ENCODE results near the gene ANTXR1.

Gene ANTXR1

DNA sequence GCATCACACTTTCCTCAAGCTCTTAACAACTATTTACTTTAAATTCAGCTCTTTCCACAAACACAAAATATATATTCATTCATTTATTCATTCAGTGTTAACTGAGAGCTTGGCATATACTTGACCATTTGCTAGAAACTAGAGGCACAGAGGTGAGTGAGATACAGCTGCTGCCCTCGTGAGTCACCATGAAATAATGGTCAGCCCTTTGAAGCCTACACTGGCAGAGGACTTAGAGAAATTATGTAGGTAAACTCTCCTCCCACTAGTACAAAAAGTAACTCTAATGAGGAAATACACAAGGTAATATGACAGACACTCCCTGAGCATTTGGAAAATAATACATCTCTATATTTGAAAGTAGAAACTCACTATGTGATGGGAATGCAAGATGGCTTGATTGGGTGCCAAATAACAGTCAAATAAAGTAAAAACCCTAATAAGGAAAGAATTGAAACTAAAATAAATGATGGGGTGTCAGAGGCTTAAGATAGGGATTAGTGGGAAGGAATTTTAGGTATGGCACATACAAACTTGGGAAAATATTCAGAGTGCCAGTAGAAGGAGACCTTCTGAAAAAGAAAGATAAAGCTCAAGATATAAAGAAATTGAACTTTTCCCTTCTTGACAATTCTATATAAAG lies 61.1 kb downstream of the ANTXR1 start:
- no peak for DNase-seq (ENCODE audit: low spot score)

- no peak for DNase-seq (ENCODE audit: low spot score)
Observed at GRCh38 chr2:69074918-69075317, 61.9 kb downstream of the ANTXR1 start.

DNA sequence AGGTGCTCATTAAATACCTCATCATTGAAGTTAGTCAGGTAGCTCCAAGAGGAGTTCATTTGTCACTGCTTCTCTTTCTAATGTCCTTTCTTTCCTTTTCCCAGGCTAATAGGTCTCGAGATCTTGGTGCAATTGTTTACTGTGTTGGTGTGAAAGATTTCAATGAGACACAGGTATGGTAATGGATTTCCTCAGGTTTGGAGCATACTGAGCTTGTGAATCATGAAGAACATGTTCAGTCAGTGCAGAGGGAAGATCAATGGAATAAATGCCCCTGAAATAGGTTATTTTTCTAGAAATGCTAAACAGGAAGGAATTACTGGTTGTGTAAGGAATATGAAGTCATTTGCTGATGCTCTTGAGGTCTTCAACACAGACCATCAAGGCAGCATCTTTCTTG lies 62.5 kb downstream of the ANTXR1 start:
- DNase-seq (ENCODE audit: low spot score), result no peak

DNA sequence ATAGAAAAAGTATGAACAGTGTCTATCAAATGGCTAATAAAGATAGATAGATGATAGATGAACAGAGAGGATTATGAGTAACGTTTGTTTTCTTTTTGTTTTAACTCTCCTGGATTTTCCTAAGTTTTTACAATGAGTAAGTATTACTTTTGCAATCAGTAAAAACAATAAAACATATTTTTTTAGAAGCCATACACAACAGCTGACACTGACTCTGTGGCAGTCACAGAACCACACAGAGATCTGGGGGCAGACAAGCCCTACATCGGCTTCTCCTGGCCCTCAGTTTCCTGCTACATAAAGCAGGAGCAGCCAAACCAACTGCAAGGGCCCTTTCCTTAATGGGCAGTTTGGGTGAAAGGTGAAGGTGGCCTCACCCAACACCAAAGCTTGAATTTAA lies 63.6 kb downstream of the ANTXR1 start:
- no peak for DNase-seq (ENCODE audit: low spot score)

DNA sequence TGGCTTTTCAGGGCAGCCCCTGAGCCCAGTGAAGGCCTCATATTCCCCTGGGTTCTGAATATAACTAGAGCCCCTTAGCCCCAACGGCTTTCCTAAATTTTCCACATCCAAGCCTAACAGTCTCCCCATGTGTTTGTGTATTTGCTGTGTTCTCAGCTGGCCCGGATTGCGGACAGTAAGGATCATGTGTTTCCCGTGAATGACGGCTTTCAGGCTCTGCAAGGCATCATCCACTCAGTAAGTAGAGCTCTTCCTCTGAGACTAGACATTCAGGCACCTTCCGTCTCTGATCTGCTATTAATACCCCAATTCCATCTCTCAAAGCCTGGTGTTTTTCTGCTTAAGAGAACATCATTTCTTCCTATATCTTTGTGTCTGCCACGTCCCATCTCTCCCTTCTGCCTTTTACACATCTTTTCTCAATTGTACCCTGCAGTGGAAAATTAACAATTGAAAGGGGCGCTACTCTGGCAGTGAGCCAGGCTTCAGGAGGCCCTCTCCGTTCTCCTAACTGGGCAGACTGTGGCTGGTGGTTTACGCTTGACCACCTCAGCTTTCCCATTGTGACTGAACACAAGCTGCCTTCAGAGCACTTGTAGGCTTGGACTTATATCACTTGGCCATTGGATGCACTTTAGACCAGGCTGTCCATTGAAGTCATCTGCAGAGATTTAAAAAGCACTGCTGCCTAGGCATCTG lies 64.4 kb downstream of the ANTXR1 start:
- no peak for DNase-seq (ENCODE audit: low spot score)

DNA sequence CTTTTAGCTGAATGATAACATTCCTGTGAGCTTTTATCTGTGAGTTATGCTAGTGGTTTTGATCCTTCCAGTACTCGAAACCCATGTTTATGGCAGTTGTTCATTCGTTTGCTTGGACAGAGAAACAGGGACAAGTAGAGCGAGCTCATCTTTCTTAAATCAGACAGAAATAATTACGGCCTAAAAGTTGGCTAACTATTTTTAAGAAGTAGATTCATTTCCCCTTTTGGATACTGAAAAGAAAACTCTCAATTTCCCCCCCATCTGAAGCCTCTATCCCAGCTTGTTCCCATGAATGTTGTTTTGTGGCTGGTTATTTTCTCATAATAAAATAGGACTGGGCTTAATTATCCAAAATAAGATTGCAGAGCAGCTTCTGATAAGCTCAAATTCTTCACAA lies 67.1 kb downstream of the ANTXR1 start:
- no peak for DNase-seq (ENCODE audit: low spot score)

- no peak for DNase-seq (ENCODE audit: low spot score)
Observed at GRCh38 chr2:69081001-69081580, 68.1 kb downstream of the ANTXR1 start.

DNA sequence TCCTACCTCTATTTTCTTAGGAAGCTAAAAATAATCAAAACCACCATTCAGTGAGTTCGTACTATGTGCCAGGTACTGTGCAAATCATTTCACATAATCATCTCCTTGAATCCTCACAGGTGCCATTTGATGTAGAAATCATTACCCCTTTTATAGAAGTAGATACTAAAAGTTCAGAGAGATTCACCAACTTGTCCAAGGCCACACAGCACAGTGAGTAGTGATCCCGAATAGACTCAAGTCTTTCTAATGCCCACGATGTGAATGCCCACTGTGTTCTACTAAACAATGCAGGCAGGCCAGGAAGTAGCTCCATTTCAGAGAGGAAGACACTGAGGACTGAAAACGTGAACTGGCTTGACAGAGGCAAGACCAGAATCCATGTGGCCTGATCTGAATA lies 68.8 kb downstream of the ANTXR1 start:
- no peak for DNase-seq (ENCODE audit: low spot score)

DNA sequence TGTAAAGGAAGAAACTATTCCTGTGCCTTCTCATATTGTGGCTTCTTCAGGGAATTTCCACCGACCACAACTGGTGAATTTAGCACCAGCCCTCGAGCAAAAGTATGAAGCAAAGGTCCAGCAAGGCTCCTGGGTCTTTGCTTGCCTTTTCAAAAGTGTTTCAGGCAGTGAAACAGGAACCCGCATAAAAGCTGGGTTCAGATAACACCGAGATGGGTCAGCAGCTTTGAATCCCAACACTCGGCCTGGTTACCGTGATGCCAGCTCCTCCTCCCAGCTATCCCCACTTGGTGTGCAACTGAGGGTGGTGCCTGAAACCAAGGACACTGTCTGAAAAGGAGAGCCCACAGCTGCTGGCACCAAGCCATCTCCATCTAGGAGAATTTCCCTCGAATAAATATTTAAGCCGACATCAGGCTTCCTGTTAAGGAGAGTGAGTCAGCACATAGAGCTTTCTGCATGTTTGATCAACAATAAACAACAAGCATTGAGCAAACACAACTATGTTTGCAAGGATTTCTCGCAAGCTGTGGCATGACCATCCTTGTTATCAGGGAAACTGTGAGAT lies 69.5 kb downstream of the ANTXR1 start:
- no peak for DNase-seq (ENCODE audit: low spot score)

DNA sequence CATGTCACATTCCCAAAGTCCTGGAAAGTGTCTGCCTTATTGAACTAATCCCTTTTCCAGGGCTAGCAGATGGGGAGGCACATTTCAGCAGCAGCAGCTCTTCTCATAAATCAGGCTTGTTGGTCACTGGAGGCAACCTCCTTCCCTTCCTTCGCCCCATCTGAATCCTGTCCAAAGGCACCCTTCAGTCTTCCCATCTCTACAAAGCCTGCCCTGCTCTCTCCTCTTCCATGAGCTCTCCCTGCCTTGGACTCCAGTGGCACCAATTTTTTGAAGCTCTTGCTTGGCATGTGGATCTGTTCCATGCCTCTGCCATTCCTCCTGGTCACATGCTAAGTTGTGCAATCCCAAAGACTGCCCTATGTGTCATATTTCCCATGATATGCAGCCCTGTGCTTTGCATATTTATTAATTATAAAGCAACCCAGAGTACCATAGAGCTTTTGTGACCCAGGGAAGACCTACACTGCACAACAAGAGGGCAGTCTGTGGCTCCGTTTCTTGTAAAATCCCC lies 70.3 kb downstream of the ANTXR1 start:
- no peak for DNase-seq (ENCODE audit: low spot score)

DNA sequence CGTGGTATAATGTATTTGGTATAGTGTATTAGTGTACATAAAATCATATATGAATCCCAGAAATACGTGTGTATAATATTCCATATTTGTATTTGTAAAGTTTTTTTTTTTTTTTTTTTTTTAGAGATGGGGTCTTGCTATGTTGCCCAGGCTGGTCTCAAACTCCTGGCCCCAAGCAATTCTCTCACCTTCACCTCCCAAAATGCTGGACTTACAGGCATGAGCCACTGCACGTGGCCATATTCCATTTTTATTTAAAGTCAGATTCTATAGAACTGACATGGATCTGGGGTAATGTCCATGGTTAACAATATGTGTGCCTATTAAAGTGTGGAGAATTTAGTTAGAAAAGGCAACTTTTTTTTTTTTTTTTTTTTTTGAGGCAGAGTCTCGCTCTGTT lies 71.5 kb downstream of the ANTXR1 start:
- DNase-seq (ENCODE audit: low spot score), result no peak

- no peak for DNase-seq (ENCODE audit: low spot score)
Observed at GRCh38 chr2:69086466-69086865, 73.5 kb downstream of the ANTXR1 start.

GRCh38 chr2:69087211-69087911 lies 74.4 kb downstream of the ANTXR1 start:
- no peak for DNase-seq (ENCODE audit: low spot score)

DNA sequence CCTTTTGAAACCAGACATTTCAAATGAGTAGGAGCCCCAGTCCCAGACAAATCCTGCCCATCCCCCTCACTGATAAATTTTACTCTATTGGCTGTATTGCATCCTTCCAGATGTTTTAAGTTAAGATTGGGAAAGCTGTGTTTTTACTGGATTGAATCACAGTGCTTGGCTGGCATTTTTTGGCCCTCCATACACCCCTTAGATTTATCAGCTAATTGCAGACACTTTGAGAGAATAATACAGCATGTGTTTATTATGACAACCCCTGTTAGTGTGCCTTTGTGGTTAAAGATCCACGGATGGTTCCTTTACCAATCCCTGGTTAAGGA lies 74.9 kb downstream of the ANTXR1 start:
- DNase-seq (ENCODE audit: low spot score), result no peak

DNA sequence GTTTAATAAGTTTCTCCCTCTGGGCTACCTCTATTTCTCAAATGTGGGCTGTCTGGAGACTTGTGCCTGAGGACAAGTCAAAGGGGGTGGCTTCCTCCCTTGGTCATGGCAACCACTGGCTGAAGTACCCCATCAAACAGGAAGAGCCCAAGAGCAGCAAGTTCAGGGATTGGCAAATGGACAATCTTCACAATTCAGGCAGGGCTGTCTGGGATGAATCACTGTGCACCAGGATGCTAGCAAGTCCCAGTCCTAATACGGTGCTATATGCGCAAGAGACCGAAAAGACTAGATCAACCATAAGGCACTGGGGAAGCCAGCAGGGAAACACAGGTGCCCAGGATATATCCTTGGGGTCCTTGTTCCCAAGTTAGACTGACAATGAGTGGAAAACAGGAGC lies 75.5 kb downstream of the ANTXR1 start:
- no peak for DNase-seq (ENCODE audit: low spot score)

- no peak for DNase-seq (ENCODE audit: low spot score)
Observed at GRCh38 chr2:69089266-69089665, 76.3 kb downstream of the ANTXR1 start.

GRCh38 chr2:69089998-69090397 lies 77.0 kb downstream of the ANTXR1 start:
- DNase-seq (ENCODE audit: low spot score), result no peak

DNA sequence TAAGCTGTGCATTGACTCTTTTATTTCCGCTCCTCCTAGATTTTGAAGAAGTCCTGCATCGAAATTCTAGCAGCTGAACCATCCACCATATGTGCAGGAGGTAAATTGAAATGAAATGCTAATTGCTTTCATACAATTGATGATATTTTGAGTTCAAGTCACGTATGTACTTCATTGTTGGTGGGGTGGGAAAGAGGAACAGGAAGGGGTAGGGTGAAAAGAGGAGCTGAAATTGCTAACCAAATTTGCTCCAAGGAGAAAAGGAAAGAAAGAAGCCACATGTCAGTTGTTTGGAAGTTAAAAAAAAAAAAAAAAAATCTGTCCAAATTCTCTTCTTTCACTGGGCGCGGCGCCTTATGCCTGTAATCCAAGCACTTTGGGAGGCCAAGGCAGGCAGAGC lies 77.8 kb downstream of the ANTXR1 start:
- DNase-seq (ENCODE audit: low spot score), result no peak

DNA sequence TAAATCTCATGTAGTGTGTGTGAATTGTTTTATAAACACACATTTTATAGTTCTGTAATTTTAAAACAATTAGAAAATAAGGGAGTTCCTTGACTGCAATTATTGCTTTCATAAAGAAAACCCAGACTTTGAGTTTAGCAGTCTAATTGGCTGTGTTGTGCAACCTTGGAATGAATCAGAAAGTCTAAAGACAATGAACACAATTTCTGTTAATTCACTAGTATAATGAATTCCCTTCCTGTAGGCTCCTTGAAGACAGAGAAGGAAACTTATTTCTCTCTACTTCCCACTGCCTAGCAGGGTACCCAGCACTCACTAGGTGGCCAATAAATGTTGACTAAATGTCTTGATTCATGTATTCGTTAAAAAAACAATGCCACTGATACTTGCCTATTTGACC lies 79.9 kb downstream of the ANTXR1 start:
- no peak for DNase-seq (ENCODE audit: low spot score)

GRCh38 chr2:69095305-69095704 lies 82.3 kb downstream of the ANTXR1 start:
- no peak for DNase-seq (ENCODE audit: low spot score)

DNA sequence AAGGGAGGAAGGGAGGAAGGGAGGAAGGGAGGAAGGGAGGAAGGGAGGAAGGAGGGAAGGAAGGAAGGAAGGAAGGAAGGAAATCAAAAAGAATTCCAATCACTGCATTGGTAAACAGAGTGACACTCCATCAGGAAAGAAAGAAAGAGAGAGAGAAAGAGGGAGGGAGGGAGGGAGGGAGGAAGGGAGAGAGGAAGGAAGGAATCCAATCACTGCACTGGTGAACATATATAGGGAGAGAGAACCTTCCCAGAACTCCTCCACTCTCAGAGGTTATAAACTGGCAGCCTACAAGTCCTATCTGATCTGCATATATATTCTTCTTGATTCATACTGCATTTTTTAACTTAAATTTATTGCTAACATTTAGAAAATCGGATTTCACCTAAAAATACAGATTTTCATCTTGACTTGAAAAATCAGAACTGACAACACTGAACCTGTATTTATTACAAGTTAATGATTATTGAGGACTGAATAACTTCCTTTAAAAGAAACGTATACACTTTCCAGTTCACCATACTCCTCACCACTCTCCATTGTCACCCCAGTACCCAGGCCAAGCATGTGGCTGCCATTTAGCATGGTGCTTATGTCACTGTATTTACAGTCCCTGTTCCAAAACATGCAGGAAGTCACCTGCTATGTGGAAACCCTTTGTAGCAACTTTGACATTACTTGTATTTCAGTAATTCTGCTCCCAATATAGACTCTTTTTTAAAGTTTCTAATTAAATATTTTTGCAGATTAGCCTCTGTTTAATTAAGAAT lies 83.5 kb downstream of the ANTXR1 start:
- no peak for DNase-seq (ENCODE audit: low spot score)

DNA sequence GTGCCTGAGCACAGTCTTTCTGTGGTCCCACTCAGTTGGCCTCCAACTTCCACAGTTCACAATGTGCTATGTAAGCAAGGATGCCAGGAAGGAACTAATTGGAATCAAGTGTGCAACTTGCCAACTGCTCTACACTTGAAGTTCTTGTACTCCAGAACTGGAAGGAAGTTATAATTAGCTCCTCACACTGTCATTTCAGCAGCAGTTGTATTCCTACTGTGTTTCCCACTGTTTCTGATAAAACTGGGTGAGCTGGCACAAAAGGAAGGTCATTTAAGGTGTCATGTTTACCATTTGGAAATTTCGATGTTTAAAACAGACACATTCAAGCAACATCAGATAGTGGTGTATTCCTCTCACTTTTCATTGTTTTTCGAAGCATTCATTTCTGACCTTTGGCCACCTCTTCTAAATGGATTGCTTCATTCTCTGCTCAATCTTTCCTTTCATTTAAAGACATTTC lies 84.2 kb downstream of the ANTXR1 start:
- no peak for DNase-seq (ENCODE audit: low spot score)
